Mammary epithelial cell (primary cell): Measurements from ENCODE around the gene DOCK11.

Experiments used
- EZH2 ChIP-seq: IDR thresholded peaks from 2 replicates; pipeline ENCODE4 v1.6.1; 2012; ENCODE audit warnings: low read length, inconsistent platforms, borderline replicate concordance
- TF ChIP-seq, protein P1 (sequence below), 2 donors: IDR thresholded peaks in 1 of 2; conservative IDR thresholded peaks in 1 of 2; 2 replicates each; pipeline ENCODE4 v1.5.1; 2011 to 2012; ENCODE audit warnings: inconsistent platforms in 2 of 2, low read length in 2 of 2, mild to moderate bottlenecking in 2 of 2, control low read depth in 1 of 2, low read depth in 1 of 2; ENCODE audit not compliant: insufficient read depth in 1 of 2; ENCODE audit errors: extremely low read depth in 1 of 2

DNA sequence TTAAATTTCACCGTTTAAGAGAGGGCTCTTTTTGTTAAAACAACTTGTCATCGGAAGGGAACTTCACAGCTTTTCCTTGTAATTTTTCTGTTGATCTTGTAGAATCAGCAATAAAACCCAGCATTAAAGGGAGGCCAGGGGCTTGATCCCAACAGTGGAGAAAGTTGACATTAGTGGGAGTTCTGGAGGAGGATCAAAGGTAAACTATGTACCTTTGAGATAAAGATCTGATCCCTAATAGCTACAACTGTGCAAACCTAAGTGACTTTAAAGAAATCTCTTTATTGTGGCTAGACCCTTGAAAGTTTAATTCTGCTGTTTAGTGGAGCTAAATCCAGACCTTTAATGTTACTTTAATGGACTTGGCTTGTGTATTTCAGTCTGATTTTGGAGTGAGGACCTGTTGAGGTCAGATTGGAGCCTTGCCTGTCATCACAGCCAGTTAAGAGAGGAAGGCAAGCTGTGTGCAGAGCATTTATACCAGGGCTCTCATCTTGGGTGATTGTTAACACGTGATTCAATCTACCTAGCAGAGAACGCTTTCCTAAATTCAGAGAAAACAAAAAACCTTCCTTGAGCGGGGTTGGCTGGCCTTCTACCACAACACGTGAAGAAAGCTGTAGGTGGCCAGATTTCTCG is 1.7 kb downstream of the DOCK11 start:
- TF ChIP-seq, protein P1, sequence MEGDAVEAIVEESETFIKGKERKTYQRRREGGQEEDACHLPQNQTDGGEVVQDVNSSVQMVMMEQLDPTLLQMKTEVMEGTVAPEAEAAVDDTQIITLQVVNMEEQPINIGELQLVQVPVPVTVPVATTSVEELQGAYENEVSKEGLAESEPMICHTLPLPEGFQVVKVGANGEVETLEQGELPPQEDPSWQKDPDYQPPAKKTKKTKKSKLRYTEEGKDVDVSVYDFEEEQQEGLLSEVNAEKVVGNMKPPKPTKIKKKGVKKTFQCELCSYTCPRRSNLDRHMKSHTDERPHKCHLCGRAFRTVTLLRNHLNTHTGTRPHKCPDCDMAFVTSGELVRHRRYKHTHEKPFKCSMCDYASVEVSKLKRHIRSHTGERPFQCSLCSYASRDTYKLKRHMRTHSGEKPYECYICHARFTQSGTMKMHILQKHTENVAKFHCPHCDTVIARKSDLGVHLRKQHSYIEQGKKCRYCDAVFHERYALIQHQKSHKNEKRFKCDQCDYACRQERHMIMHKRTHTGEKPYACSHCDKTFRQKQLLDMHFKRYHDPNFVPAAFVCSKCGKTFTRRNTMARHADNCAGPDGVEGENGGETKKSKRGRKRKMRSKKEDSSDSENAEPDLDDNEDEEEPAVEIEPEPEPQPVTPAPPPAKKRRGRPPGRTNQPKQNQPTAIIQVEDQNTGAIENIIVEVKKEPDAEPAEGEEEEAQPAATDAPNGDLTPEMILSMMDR (conservative IDR thresholded peaks at IDR 0.05 in 1 of 2, IDR thresholded peaks at IDR 0.05 in 1 of 2; ENCODE audit: extremely low read depth in 1 of 2, insufficient read depth in 1 of 2, low read depth in 1 of 2, low read length in 2 of 2), result no peak
- no peak for TF ChIP-seq EZH2
